Measurements from ENCODE around the gene CPXCR1. TPM values are rescaled to one million over a fixed set of nuclear protein-coding genes. Genes with fewer than 3 reads are reported as not detected.

Gene CPXCR1
- not detected in 2 replicates for total RNA-seq

DNA sequence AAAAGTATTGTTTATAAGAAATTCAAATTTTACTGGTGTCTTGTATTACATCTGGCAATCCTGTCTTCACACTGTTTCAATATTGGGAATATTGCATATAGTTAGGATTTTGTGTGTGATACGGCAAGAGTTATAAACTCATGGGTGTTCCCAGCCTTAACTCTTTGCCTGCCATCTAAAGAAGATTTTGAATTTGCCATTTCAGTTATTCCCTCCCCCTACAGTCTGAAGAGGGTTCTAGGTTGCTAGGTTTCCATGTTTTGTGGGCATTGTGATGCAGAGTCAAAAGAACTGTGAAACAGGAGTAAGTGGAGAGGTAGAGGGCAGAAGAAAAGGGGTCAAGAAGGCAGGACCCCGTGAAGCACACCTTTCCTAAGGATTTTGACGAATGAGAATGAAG lies at the start of gene CPXCR1:
CPXCR1 (plus strand) TSS at position 301 of the 400 bp plus-strand sequence. CDS start 6,190 bp downstream, outside the sequence.

All from endothelial cell of coronary artery (primary cell).